ENCODE data around the gene CDH1.

Gene CDH1

GRCh38 chr16:68724797-68725196 lies 12.3 kb upstream of the CDH1 start:
- DNase-seq = no peak
- in situ Hi-C loops (cut with HindIII; ENCODE audit: low pct_ligation_motif_present, low pct_unique_long_range_greater_than_20kb, low sequenced_read_pairs) = no loop called here

- in situ Hi-C loops (cut with HindIII; ENCODE audit: low pct_ligation_motif_present, low pct_unique_long_range_greater_than_20kb, low sequenced_read_pairs) = no loop called here
- DNase-seq = no peak
These were observed 8.6 kb upstream of the CDH1 start for GRCh38 chr16:68728523-68728922.

- in situ Hi-C loops (cut with HindIII; ENCODE audit: low pct_ligation_motif_present, low pct_unique_long_range_greater_than_20kb, low sequenced_read_pairs) = no loop called here
These were observed 5.5 kb upstream of the CDH1 start for GRCh38 chr16:68731637-68732036.

GRCh38 chr16:68732042-68732680 lies 4.9 kb upstream of the CDH1 start:
- DNase-seq = peak; percentile 83
- in situ Hi-C loops (cut with HindIII; ENCODE audit: low pct_ligation_motif_present, low pct_unique_long_range_greater_than_20kb, low sequenced_read_pairs) = no loop called here

More at GRCh38 chr16:68731637-68732036, 5.5 kb upstream of the CDH1 start:
- no peak for DNase-seq

GRCh38 chr16:68732741-68733399 lies 4.2 kb upstream of the CDH1 start:
- peak; percentile 16 for DNase-seq
- in situ Hi-C loops (cut with HindIII; ENCODE audit: low pct_ligation_motif_present, low pct_unique_long_range_greater_than_20kb, low sequenced_read_pairs) = no loop called here

- in situ Hi-C loops (cut with HindIII; ENCODE audit: low pct_ligation_motif_present, low pct_unique_long_range_greater_than_20kb, low sequenced_read_pairs) = no loop called here
- DNase-seq = no peak
These were observed 3.5 kb upstream of the CDH1 start for GRCh38 chr16:68733570-68733969.

- in situ Hi-C loops (cut with HindIII; ENCODE audit: low pct_ligation_motif_present, low pct_unique_long_range_greater_than_20kb, low sequenced_read_pairs) = no loop called here
- no peak for DNase-seq
These were observed 2.3 kb upstream of the CDH1 start for GRCh38 chr16:68734782-68735181.

- DNase-seq = no peak
- in situ Hi-C loops (cut with HindIII; ENCODE audit: low pct_ligation_motif_present, low pct_unique_long_range_greater_than_20kb, low sequenced_read_pairs) = no loop called here
These were observed 531 bp upstream of the CDH1 start for GRCh38 chr16:68736561-68736960.

- DNase-seq = peak; percentile 37
- in situ Hi-C loops (cut with HindIII; ENCODE audit: low pct_ligation_motif_present, low pct_unique_long_range_greater_than_20kb, low sequenced_read_pairs) = no loop called here
These were observed 888 bp downstream of the CDH1 start for GRCh38 chr16:68737730-68738629.

GRCh38 chr16:68739964-68740627 lies 3.0 kb downstream of the CDH1 start:
- DNase-seq = peak; percentile 89
- in situ Hi-C loops (cut with HindIII; ENCODE audit: low pct_ligation_motif_present, low pct_unique_long_range_greater_than_20kb, low sequenced_read_pairs) = no loop called here

- no peak for DNase-seq
- in situ Hi-C loops (cut with HindIII; ENCODE audit: low pct_ligation_motif_present, low pct_unique_long_range_greater_than_20kb, low sequenced_read_pairs) = no loop called here
These were observed 3.7 kb downstream of the CDH1 start for GRCh38 chr16:68740628-68741346.

- DNase-seq = no peak
- in situ Hi-C loops (cut with HindIII; ENCODE audit: low pct_ligation_motif_present, low pct_unique_long_range_greater_than_20kb, low sequenced_read_pairs) = no loop called here
These were observed 6.6 kb downstream of the CDH1 start for GRCh38 chr16:68743664-68744063.

- DNase-seq = no peak
- in situ Hi-C loops (cut with HindIII; ENCODE audit: low pct_ligation_motif_present, low pct_unique_long_range_greater_than_20kb, low sequenced_read_pairs) = no loop called here
These were observed 7.7 kb downstream of the CDH1 start for GRCh38 chr16:68744744-68745280.

- DNase-seq = no peak
- in situ Hi-C loops (cut with HindIII; ENCODE audit: low pct_ligation_motif_present, low pct_unique_long_range_greater_than_20kb, low sequenced_read_pairs) = no loop called here
These were observed 9.9 kb downstream of the CDH1 start for GRCh38 chr16:68746951-68747350.

GRCh38 chr16:68749432-68749831 lies 12.3 kb downstream of the CDH1 start:
- in situ Hi-C loops (cut with HindIII; ENCODE audit: low pct_ligation_motif_present, low pct_unique_long_range_greater_than_20kb, low sequenced_read_pairs) = no loop called here
- DNase-seq = no peak

GRCh38 chr16:68750193-68750695 lies 13.2 kb downstream of the CDH1 start:
- no peak for DNase-seq
- in situ Hi-C loops (cut with HindIII; ENCODE audit: low pct_ligation_motif_present, low pct_unique_long_range_greater_than_20kb, low sequenced_read_pairs) = no loop called here

GRCh38 chr16:68751160-68751559 lies 14.1 kb downstream of the CDH1 start:
- in situ Hi-C loops (cut with HindIII; ENCODE audit: low pct_ligation_motif_present, low pct_unique_long_range_greater_than_20kb, low sequenced_read_pairs) = no loop called here

GRCh38 chr16:68752602-68753001 lies 15.5 kb downstream of the CDH1 start:
- no peak for DNase-seq
- in situ Hi-C loops (cut with HindIII; ENCODE audit: low pct_ligation_motif_present, low pct_unique_long_range_greater_than_20kb, low sequenced_read_pairs) = no loop called here

More at GRCh38 chr16:68751160-68751559, 14.1 kb downstream of the CDH1 start:
- no peak for DNase-seq
